Measurements from ENCODE around the gene MUTYH.

DNA sequence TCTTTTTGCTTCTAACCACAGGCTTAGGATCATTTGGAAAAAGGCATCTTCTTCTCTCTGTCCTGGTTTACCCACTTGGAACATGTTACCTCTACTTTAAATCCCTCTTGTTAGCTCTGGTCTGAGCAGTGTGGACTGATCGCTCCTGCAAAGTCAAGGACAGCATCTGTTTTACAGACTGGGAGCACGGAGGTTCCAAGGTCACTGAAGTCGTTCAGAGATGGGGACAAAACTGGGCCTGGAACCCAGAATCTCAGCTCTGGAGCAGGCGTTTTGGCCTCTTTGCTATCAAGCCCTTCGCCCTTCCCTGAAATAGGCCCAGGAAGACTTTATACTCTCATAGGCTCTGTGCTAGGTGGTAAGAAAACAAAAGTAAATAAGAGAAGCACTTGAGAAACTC, 11.3 kb upstream of the MUTYH start:
- TF ChIP-seq, protein P1, sequence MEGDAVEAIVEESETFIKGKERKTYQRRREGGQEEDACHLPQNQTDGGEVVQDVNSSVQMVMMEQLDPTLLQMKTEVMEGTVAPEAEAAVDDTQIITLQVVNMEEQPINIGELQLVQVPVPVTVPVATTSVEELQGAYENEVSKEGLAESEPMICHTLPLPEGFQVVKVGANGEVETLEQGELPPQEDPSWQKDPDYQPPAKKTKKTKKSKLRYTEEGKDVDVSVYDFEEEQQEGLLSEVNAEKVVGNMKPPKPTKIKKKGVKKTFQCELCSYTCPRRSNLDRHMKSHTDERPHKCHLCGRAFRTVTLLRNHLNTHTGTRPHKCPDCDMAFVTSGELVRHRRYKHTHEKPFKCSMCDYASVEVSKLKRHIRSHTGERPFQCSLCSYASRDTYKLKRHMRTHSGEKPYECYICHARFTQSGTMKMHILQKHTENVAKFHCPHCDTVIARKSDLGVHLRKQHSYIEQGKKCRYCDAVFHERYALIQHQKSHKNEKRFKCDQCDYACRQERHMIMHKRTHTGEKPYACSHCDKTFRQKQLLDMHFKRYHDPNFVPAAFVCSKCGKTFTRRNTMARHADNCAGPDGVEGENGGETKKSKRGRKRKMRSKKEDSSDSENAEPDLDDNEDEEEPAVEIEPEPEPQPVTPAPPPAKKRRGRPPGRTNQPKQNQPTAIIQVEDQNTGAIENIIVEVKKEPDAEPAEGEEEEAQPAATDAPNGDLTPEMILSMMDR (IDR thresholded peaks at IDR 0.05) = no peak
- no peak for TF ChIP-seq POLR2A (IDR thresholded peaks at IDR 0.05)
